Fibroblast of lung (primary cell): Measurements from ENCODE around the gene ARRB1.

Source experiments
- CTCF ChIP-seq, 2 donors: IDR thresholded peaks in 1 of 2; conservative IDR thresholded peaks in 1 of 2; 1 replicate in 1 of 2; 2 replicates in 1 of 2; pipeline ENCODE4 v1.5.1; 2011 to 2012; ENCODE audit warnings: low read length in 2 of 2, control low read depth in 1 of 2, inconsistent platforms in 1 of 2, low read depth in 1 of 2, mild to moderate bottlenecking in 1 of 2
- EZH2 ChIP-seq: IDR thresholded peaks from 2 replicates; pipeline ENCODE4 v1.5.1; 2012; ENCODE audit warnings: low read length, control low read depth, mild to moderate bottlenecking; ENCODE audit errors: missing control alignments

- TF ChIP-seq EZH2 (no peak), CTCF (conservative IDR thresholded peaks at IDR 0.05 in 1 of 2, IDR thresholded peaks at IDR 0.05 in 1 of 2; ENCODE audit: low read depth in 1 of 2, low read length in 2 of 2) (no peak)
These were observed 1.2 kb upstream of the ARRB1 start for GRCh38 chr11:75352588-75353206.
